K562 (cell line): ENCODE measurements around the gene IFNA16. TPM values are rescaled to one million over a fixed set of nuclear protein-coding genes. Genes with fewer than 3 reads are reported as not detected.

Source experiments
- ATAC-seq: fragments of 200-7000 bp; cut with Tn5 transposase; 3 replicates; pipeline ENCODE4 v1.9.1; 2020; ENCODE audit warnings: moderate library complexity
- BruUV-seq: library from RNA; stranded (reverse); fragments of 400-500 nt; replicated peaks from 2 replicates; lab custom pipeline; 2021; lab: Mats Ljungman, UMichigan
- CTCF ChIA-PET: fragments of 300-600 bp; formaldehyde crosslinking; extraction: SDS; loops from one replicate; lab custom pipeline; 2021; ENCODE audit warnings: low intra/inter-chr PET ratio; lab: Yijun Ruan, JAX
- POLR2A ChIA-PET: fragments of 300-600, 350-650 bp; sonication (Branson Sonifier 250); formaldehyde crosslinking; extraction: SDS; loops from one replicate; lab custom pipeline; 2021; ENCODE audit warnings: antibody characterized with exemption, inconsistent platforms; lab: Yijun Ruan, JAX
- DNase-seq, 4 experiments: peaks; one replicate each; pipeline versions ENCODE4 v3.0.0 to v3.0.0-alpha.2; 2011 to 2018; ENCODE audit warnings: low spot score in 3 of 4, mixed read lengths in 3 of 4; ENCODE audit errors: extremely low read depth in 1 of 4
- FAIRE-seq: peaks from 2 replicates; lab custom pipeline; 2011; peaks lifted over from hg19 to GRCh38; lab: Jason Lieb, UNC
- H2AFZ ChIP-seq: 2 replicates; pipeline ENCODE4 v1.6.0; 2011; ENCODE audit warnings: low read depth, low read length, control low read depth, inconsistent platforms
- H3K27ac ChIP-seq: fragments of 200-600 bp; 3 replicates; pipeline ENCODE4 v1.8.0; 2011; ENCODE audit warnings: low read depth, mild to moderate bottlenecking, control low read depth, inconsistent platforms, low read length, moderate library complexity, mixed read lengths; ENCODE audit errors: extremely low read depth
- H3K27me3 ChIP-seq, 2 experiments: fragments of 300-600 bp in 1 of 2; 2 replicates in 1 of 2; 3 replicates in 1 of 2; pipeline versions ENCODE4 v1.6.0 to v1.8.0; 2011; ENCODE audit warnings: inconsistent platforms in 2 of 2, low read length in 2 of 2, mild to moderate bottlenecking in 1 of 2, mixed read lengths in 1 of 2, moderate library complexity in 1 of 2; ENCODE audit not compliant: control insufficient read depth in 2 of 2, insufficient read depth in 2 of 2
- H3K36me3 ChIP-seq: fragments of 300-600 bp; 3 replicates; pipeline ENCODE4 v1.8.0; 2011; ENCODE audit warnings: mild to moderate bottlenecking, low read length, inconsistent platforms; ENCODE audit not compliant: control insufficient read depth, insufficient read depth
- H3K4me1 ChIP-seq, 2 experiments: fragments of 200-600 bp in 1 of 2; replicated peaks in 1 of 2; 2 replicates in 1 of 2; 3 replicates in 1 of 2; pipeline versions ENCODE4 v1.5.1 to v1.8.0; 2011; ENCODE audit warnings: inconsistent platforms in 2 of 2, low read length in 2 of 2, mild to moderate bottlenecking in 1 of 2, mixed read lengths in 1 of 2, moderate library complexity in 1 of 2; ENCODE audit not compliant: control insufficient read depth in 2 of 2, insufficient read depth in 2 of 2
- H3K4me2 ChIP-seq: 2 replicates; pipeline ENCODE4 v1.6.1; 2011; ENCODE audit warnings: low read length, control low read depth, inconsistent platforms, mixed read lengths; ENCODE audit not compliant: insufficient read depth
- H3K4me3 ChIP-seq: fragments of 200-600 bp; sonication (generic), shearing (Covaris generic); 2 replicates; pipeline ENCODE4 v1.5.1; 2016; ENCODE audit warnings: control low read depth, inconsistent platforms
- H3K79me2 ChIP-seq: fragments of 200-600 bp; 3 replicates; pipeline ENCODE4 v1.8.0; 2011; ENCODE audit warnings: low read length, inconsistent platforms; ENCODE audit not compliant: control insufficient read depth, insufficient read depth
- H3K9ac ChIP-seq, 2 experiments: 2 replicates each; pipeline versions ENCODE4 v1.6.0 to v1.6.1; 2011; ENCODE audit warnings: low read depth in 2 of 2, low read length in 2 of 2, control low read depth in 1 of 2, inconsistent platforms in 1 of 2, mild to moderate bottlenecking in 1 of 2, mixed read lengths in 1 of 2; ENCODE audit not compliant: insufficient read depth in 1 of 2
- H3K9me1 ChIP-seq: one replicate; pipeline ENCODE4 v1.6.0; 2011; ENCODE audit warnings: inconsistent platforms, mild to moderate bottlenecking, low read length, moderate library complexity; ENCODE audit not compliant: control insufficient read depth, insufficient read depth
- H3K9me3 ChIP-seq: replicated peaks from 2 replicates; pipeline ENCODE4 v1.5.1; 2011; ENCODE audit warnings: low read depth, low read length, inconsistent platforms; ENCODE audit not compliant: control insufficient read depth, insufficient read depth
- H4K20me1 ChIP-seq: replicated peaks from 2 replicates; pipeline ENCODE4 v1.6.1; 2011; ENCODE audit warnings: low read length, inconsistent platforms, mixed read lengths; ENCODE audit not compliant: control insufficient read depth, insufficient read depth
- CBFA2T2 ChIP-seq: fragments of 450-650 bp; conservative IDR thresholded peaks from 2 replicates; pipeline ENCODE4 v1.6.1; 2017; ENCODE audit warnings: mild to moderate bottlenecking
- CREM ChIP-seq: IDR thresholded peaks from 2 replicates; pipeline ENCODE4 v1.6.1; 2014; ENCODE audit warnings: antibody characterized with exemption, low read depth
- CSDE1 ChIP-seq, 2 experiments: fragments of 450-650 bp; IDR thresholded peaks; 2 replicates each; pipeline ENCODE4 v1.6.1; 2016; ENCODE audit warnings: mild to moderate bottlenecking in 1 of 2
- POLR2A ChIP-seq: fragments of 450-650 bp; conservative IDR thresholded peaks from 2 replicates; pipeline ENCODE4 v1.6.1; 2016
- SAP30 ChIP-seq: fragments of 200-600 bp; sonication (generic); IDR thresholded peaks from 2 replicates; pipeline ENCODE4 v1.6.1; 2012; ENCODE audit warnings: borderline replicate concordance, low read depth, mild to moderate bottlenecking, moderate library complexity, low read length, control low read depth, inconsistent platforms; ENCODE audit not compliant: insufficient read depth, poor library complexity, severe bottlenecking
- U2AF2 ChIP-seq: fragments of 200-400 bp; formaldehyde crosslinking; optimal IDR thresholded peaks from 2 replicates; pipeline ENCODE3; 2017; ENCODE audit warnings: low read depth, mild to moderate bottlenecking, low read length
- YBX1 ChIP-seq: fragments of 450-650 bp; IDR thresholded peaks from 2 replicates; pipeline ENCODE4 v1.7.1; 2016; ENCODE audit warnings: mild to moderate bottlenecking
- YY1 ChIP-seq, 3 experiments: IDR thresholded peaks; 2 replicates each; pipeline ENCODE4 v1.6.1; 2011; ENCODE audit warnings: low read length in 2 of 3, mild to moderate bottlenecking in 2 of 3, moderate library complexity in 2 of 3, borderline replicate concordance in 1 of 3, control low read depth in 1 of 3, low read depth in 1 of 3; ENCODE audit not compliant: insufficient read depth in 3 of 3, insufficient replicate concordance in 2 of 3, control insufficient read depth in 1 of 3, insufficient read length in 1 of 3; ENCODE audit errors: extremely low read depth in 1 of 3
- ZKSCAN8 ChIP-seq: fragments of 200-800 bp; sonication (Bioruptor generic); IDR thresholded peaks from 2 replicates; pipeline ENCODE4 v1.6.1; 2016; ENCODE audit warnings: missing genetic modification characterization, missing compliant biosample characterization
- ZNF3 ChIP-seq: fragments of 250-450 bp; sonication (Bioruptor Pico); IDR thresholded peaks from 2 replicates; pipeline ENCODE4 v1.5.0; 2021; ENCODE audit warnings: mild to moderate bottlenecking, moderate library complexity
- ZNF57 ChIP-seq: fragments of 450-650 bp; formaldehyde crosslinking; IDR thresholded peaks from 2 replicates; pipeline ENCODE4 v1.4.0; 2020; ENCODE audit warnings: mild to moderate bottlenecking, moderate library complexity
- WGBS: fragments of 100-300 bp; shearing (Covaris generic); methylation state at CpG from one replicate; pipeline ENCODE4 v1.1.6; 2016; ENCODE audit warnings: low coverage, mixed read lengths; ENCODE audit not compliant: insufficient coverage; ENCODE audit errors: missing lambda C conversion rate; 5-methylcytosine and 5-hydroxymethylcytosine counted together
- in situ Hi-C: fragments of 300-500 bp; cut with MboI; formaldehyde crosslinking; loops from 4 replicates; pipeline ENCODE4 v1.15.0; 2018; ENCODE audit warnings: inconsistent platforms, mixed read lengths
- intact Hi-C: fragments of 100-400 bp; cut with micrococcal nuclease; formaldehyde crosslinking; loops from 2 replicates; pipeline ENCODE4 v1.14.2; 2022
- polyA plus RNA-seq, 8 experiments: library from polyadenylated mRNA; depleted of rRNA in 4 of 8; stranded (reverse) in 5 of 8; unstranded in 3 of 8; fragments of >200 nt; fragmentation: Nextera tagmentation in 2 of 8; fragmentation: Illumina TruSeq in 1 of 8; extraction: Ambion mirVana in 2 of 8; extraction: Trizol in 1 of 8; gene quantifications; 2 replicates each; pipeline versions ENCODE4 v1.2.1 to v1.2.3, GENCODE V29; 2011 to 2014; ENCODE audit warnings: inconsistent platforms in 1 of 8, missing spikeins in 1 of 8
- total RNA-seq, 7 experiments: library from RNA; depleted of rRNA in 6 of 7; stranded (reverse); fragments of >200 nt in 6 of 7; fragmentation: Illumina TruSeq in 2 of 7; extraction: Trizol in 2 of 7; gene quantifications; 2 replicates each; pipeline versions ENCODE4 v1.2.1 to v1.2.3, GENCODE V29; 2011 to 2021; ENCODE audit warnings: low replicate concordance in 1 of 7
- TF ChIP-seq, protein P1 (sequence below): sonication (generic); formaldehyde crosslinking; IDR thresholded peaks from 2 replicates; pipeline ENCODE4 v1.8.0; 2022; ENCODE audit warnings: missing genetic modification reagents, mild to moderate bottlenecking, borderline replicate concordance
- TF ChIP-seq, protein P2 (sequence below): fragments of 250-450 bp; sonication (Bioruptor Pico); IDR thresholded peaks from 2 replicates; pipeline ENCODE4 v1.4.0; 2020
- TF ChIP-seq, protein P3 (sequence below): fragments of 250-450 bp; sonication (Bioruptor Pico); IDR thresholded peaks from 2 replicates; pipeline ENCODE4 v1.4.0; 2020

The IFNA16 gene
- total and polyA plus RNA-seq, 9 of the 15 experiments (the other 6 are each of a cell fraction or from before 2014, with no cell fraction given), result not detected

DNA sequence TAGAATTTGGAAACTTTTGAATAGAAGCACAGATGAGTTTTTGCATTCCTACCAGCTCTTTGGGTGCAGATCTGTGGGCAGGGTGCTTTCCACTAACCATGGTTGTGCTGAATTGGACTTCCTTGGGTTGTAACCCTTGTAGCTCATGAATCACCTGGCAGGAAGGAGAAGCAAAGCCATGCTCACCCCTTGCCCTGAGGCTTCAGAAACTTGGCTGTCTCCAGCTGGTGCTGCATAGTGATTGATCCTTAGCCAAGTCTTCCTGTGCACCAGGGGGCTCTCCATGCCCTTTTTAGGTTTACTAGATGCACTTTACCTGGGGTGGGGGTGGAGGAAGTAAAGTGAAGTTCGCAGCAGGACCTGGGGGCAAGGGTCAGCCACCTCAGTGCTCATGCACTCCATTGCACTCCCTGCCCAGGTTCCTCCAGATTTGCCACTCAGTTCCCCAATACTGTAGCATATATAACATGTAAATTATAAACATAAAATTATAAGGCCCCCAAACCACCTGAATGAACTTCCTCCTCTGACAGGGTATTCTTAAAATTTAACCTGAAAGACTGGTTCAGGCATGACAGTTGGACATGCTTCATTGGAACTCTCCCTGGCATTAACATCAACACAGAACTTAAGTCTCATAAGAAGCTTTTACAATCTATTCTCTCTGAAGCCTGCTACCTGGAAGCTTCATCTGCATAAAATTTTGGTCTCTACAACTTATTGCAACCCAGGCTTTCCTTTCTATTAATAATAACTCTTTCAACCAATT lies 48.5 kb upstream of the IFNA16 start:
- ChIA-PET CTCF (no interaction called here), POLR2A (no interaction called here)
- DNase-seq, result no peak
- intact Hi-C loops (no loop called here), in situ Hi-C loops (no loop called here)
- Histone ChIP-seq H3K79me2 (no peaks in the 10 kb centered on the region), H3K4me2 (no peak overlapping the region), H3K9me3 (no peaks in the 10 kb centered on the region), H2AFZ (no peak overlapping the region), H3K4me1 (no peaks in the 10 kb centered on the region), H3K27ac (no peak overlapping the region), H4K20me1 (no peaks in the 10 kb centered on the region), H3K9me1 (no peaks in the 10 kb centered on the region), H3K4me3 (no peak overlapping the region), H3K36me3 (no peaks in the 10 kb centered on the region)
- no CpG with 5 or more reads among the region's 1 CpG for WGBS
- no peak for FAIRE-seq
- TF ChIP-seq ZNF3 (CRISPR knock-in tag) (no peak), CBFA2T2 (no peak), YY1 (IDR thresholded peaks at IDR 0.05; ENCODE audit: borderline replicate concordance in 1 of 3, control insufficient read depth in 1 of 3, extremely low read depth in 1 of 3, insufficient read depth in 3 of 3, insufficient read length in 1 of 3, insufficient replicate concordance in 2 of 3, low read depth in 1 of 3, low read length in 2 of 3) (no peak), CREM (no peak), ZNF57 (CRISPR knock-in tag) (no peak), POLR2A (no peak), YBX1 (no peak), U2AF2 (no peak), ZKSCAN8 (CRISPR knock-in tag) (no peak), SAP30 (no peak), CSDE1 (IDR thresholded peaks at IDR 0.05) (no peak)
- TF ChIP-seq, protein P1, sequence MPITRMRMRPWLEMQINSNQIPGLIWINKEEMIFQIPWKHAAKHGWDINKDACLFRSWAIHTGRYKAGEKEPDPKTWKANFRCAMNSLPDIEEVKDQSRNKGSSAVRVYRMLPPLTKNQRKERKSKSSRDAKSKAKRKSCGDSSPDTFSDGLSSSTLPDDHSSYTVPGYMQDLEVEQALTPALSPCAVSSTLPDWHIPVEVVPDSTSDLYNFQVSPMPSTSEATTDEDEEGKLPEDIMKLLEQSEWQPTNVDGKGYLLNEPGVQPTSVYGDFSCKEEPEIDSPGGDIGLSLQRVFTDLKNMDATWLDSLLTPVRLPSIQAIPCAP (CRISPR knock-in tag), result no peak
- TF ChIP-seq, protein P2, sequence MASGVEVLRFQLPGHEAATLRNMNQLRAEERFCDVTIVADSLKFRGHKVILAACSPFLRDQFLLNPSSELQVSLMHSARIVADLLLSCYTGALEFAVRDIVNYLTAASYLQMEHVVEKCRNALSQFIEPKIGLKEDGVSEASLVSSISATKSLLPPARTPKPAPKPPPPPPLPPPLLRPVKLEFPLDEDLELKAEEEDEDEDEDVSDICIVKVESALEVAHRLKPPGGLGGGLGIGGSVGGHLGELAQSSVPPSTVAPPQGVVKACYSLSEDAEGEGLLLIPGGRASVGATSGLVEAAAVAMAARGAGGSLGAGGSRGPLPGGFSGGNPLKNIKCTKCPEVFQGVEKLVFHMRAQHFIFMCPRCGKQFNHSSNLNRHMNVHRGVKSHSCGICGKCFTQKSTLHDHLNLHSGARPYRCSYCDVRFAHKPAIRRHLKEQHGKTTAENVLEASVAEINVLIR, result no peak
- TF ChIP-seq, protein P3, sequence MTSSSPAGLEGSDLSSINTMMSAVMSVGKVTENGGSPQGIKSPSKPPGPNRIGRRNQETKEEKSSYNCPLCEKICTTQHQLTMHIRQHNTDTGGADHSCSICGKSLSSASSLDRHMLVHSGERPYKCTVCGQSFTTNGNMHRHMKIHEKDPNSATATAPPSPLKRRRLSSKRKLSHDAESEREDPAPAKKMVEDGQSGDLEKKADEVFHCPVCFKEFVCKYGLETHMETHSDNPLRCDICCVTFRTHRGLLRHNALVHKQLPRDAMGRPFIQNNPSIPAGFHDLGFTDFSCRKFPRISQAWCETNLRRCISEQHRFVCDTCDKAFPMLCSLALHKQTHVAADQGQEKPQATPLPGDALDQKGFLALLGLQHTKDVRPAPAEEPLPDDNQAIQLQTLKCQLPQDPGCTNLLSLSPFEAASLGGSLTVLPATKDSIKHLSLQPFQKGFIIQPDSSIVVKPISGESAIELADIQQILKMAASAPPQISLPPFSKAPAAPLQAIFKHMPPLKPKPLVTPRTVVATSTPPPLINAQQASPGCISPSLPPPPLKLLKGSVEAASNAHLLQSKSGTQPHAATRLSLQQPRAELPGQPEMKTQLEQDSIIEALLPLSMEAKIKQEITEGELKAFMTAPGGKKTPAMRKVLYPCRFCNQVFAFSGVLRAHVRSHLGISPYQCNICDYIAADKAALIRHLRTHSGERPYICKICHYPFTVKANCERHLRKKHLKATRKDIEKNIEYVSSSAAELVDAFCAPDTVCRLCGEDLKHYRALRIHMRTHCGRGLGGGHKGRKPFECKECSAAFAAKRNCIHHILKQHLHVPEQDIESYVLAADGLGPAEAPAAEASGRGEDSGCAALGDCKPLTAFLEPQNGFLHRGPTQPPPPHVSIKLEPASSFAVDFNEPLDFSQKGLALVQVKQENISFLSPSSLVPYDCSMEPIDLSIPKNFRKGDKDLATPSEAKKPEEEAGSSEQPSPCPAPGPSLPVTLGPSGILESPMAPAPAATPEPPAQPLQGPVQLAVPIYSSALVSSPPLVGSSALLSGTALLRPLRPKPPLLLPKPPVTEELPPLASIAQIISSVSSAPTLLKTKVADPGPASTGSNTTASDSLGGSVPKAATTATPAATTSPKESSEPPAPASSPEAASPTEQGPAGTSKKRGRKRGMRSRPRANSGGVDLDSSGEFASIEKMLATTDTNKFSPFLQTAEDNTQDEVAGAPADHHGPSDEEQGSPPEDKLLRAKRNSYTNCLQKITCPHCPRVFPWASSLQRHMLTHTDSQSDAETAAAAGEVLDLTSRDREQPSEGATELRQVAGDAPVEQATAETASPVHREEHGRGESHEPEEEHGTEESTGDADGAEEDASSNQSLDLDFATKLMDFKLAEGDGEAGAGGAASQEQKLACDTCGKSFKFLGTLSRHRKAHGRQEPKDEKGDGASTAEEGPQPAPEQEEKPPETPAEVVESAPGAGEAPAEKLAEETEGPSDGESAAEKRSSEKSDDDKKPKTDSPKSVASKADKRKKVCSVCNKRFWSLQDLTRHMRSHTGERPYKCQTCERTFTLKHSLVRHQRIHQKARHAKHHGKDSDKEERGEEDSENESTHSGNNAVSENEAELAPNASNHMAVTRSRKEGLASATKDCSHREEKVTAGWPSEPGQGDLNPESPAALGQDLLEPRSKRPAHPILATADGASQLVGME (CRISPR knock-in tag), result no peak
- TF ChIP-seq, all 486 proteins: peak for 0
- BruUV-seq, result no TSS peak
- no peak for ATAC-seq
- no peaks in the 10 kb centered on the region for H3K27me3 ChIP-seq
- H3K9ac ChIP-seq, result no peak overlapping the region
